Measurements from ENCODE around the gene SLC22A23.

SLC22A23 gene

DNA sequence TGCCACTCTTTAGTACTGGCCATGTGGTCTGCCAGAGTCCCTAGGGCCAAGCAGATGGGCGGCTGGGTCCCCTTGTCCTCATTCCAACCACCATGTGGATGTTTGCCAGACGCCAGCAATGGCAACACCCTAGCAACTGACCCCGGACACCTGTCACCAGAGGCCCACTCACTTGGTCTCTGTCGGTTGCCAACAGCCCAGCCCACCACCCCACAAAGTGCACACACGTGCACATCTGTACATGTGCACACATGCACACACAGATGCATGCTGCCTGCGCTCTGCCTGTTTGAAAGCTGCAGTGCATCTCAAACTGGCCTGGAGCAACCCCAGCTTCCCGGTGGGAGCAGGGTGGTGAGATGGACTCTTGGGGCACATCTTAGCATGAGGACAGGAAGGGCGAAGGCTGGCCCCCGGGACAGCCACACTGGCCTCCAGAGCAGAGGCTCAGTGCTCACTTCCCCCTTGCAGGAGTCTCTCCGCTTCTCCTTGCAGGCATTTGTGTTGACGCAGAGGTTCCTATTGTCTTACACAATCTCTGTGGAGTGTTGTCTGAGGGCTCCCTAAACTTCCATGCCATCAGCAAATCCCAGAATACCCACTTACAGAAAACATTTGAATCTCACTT is 144.1 kb downstream of the SLC22A23 start:
- TF ChIP-seq TAF1 (IDR thresholded peaks at IDR 0.05; ENCODE audit: borderline replicate concordance, low read depth, low read length) (no peak), POLR2AphosphoS5 (IDR thresholded peaks at IDR 0.05; ENCODE audit: low read depth, low read length) (no peak), POLR2A (IDR thresholded peaks at IDR 0.05; ENCODE audit: low read depth, low read length) (no peak)
- DNase-seq (ENCODE audit: insufficient read length) (no peak), FAIRE-seq (no peak)

DNA sequence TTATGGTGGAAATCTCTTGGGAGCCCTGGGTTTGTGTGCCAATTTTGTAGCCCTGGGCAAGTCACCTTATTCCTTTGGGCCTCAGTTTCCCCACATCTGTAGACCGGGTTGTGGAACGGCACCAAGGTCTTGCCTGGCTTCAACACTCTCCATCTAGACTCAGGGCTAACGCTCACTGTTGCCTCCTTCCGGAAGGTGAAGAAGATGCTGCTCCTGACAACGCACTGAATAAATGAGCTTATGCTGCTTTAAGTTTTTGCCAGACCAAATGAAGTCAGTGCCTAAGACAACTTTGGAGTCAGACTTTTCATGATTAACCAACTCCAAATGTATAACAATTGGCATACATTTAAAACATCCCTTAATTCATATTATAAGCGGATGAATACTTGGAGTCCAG is 145.0 kb downstream of the SLC22A23 start:
- no peak for FAIRE-seq
- DNase-seq (ENCODE audit: insufficient read length) = no peak

GRCh38 chr6:3310703-3311102 is 146.1 kb downstream of the SLC22A23 start:
- TF ChIP-seq POLR2A (IDR thresholded peaks at IDR 0.05; ENCODE audit: low read depth, low read length) (no peak), POLR2AphosphoS5 (IDR thresholded peaks at IDR 0.05; ENCODE audit: low read depth, low read length) (no peak), TAF1 (IDR thresholded peaks at IDR 0.05; ENCODE audit: borderline replicate concordance, low read depth, low read length) (no peak)
- DNase-seq (ENCODE audit: insufficient read length) (no peak), FAIRE-seq (no peak)

More for the DNA sequence above, 145.0 kb downstream of the SLC22A23 start:
- TF ChIP-seq POLR2AphosphoS5 (IDR thresholded peaks at IDR 0.05; ENCODE audit: low read depth, low read length) = no peak
- TF ChIP-seq TAF1 (IDR thresholded peaks at IDR 0.05; ENCODE audit: borderline replicate concordance, low read depth, low read length) = no peak
- TF ChIP-seq POLR2A (IDR thresholded peaks at IDR 0.05; ENCODE audit: low read depth, low read length) = no peak

GRCh38 chr6:3310051-3310448 is 146.8 kb downstream of the SLC22A23 start:
- no peak for TF ChIP-seq POLR2AphosphoS5 (IDR thresholded peaks at IDR 0.05; ENCODE audit: low read depth, low read length)
- TF ChIP-seq TAF1 (IDR thresholded peaks at IDR 0.05; ENCODE audit: borderline replicate concordance, low read depth, low read length) = no peak
- TF ChIP-seq POLR2A (IDR thresholded peaks at IDR 0.05; ENCODE audit: low read depth, low read length) = no peak
- DNase-seq (ENCODE audit: insufficient read length) (no peak), FAIRE-seq (no peak)

- TF ChIP-seq TAF1 (IDR thresholded peaks at IDR 0.05; ENCODE audit: borderline replicate concordance, low read depth, low read length) (no peak), POLR2A (IDR thresholded peaks at IDR 0.05; ENCODE audit: low read depth, low read length) (no peak), POLR2AphosphoS5 (IDR thresholded peaks at IDR 0.05; ENCODE audit: low read depth, low read length) (no peak)
- DNase-seq (ENCODE audit: insufficient read length) = no peak
- FAIRE-seq = no peak
Measured at GRCh38 chr6:3309391-3310050, 147.3 kb downstream of the SLC22A23 start.

GRCh38 chr6:3308106-3308505 is 148.7 kb downstream of the SLC22A23 start:
- DNase-seq (ENCODE audit: insufficient read length) (no peak), FAIRE-seq (no peak)
- no peak for TF ChIP-seq POLR2A (IDR thresholded peaks at IDR 0.05; ENCODE audit: low read depth, low read length)
- TF ChIP-seq POLR2AphosphoS5 (IDR thresholded peaks at IDR 0.05; ENCODE audit: low read depth, low read length) = no peak

DNA sequence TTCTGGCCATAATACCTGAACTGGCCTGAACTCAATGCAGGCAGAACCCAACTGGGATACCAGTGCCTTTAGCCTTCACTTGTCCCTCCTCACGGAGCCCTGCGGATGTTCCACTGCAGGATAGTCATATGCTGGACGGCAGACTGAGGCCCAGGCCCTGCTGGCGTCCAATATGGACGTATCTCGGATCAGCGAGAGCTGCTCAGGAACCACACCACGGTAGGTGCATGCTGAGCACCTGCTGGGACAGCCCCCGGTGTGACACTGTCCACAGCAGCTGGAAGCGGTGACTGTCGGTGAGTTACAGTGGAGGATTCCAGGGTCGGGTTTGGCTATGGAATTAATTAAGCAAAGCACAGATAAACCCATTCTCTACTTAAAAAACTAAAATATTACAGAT is 149.4 kb downstream of the SLC22A23 start:
- DNase-seq (ENCODE audit: insufficient read length) (no peak), FAIRE-seq (no peak)
- TF ChIP-seq TAF1 (IDR thresholded peaks at IDR 0.05; ENCODE audit: borderline replicate concordance, low read depth, low read length) (no peak), POLR2A (IDR thresholded peaks at IDR 0.05; ENCODE audit: low read depth, low read length) (no peak), POLR2AphosphoS5 (IDR thresholded peaks at IDR 0.05; ENCODE audit: low read depth, low read length) (no peak)

GRCh38 chr6:3306848-3307247 is 150.0 kb downstream of the SLC22A23 start:
- no peak for DNase-seq (ENCODE audit: insufficient read length)
- no peak for FAIRE-seq
- TF ChIP-seq POLR2A (IDR thresholded peaks at IDR 0.05; ENCODE audit: low read depth, low read length) = no peak
- TF ChIP-seq POLR2AphosphoS5 (IDR thresholded peaks at IDR 0.05; ENCODE audit: low read depth, low read length) = no peak
- no peak for TF ChIP-seq TAF1 (IDR thresholded peaks at IDR 0.05; ENCODE audit: borderline replicate concordance, low read depth, low read length)

DNA sequence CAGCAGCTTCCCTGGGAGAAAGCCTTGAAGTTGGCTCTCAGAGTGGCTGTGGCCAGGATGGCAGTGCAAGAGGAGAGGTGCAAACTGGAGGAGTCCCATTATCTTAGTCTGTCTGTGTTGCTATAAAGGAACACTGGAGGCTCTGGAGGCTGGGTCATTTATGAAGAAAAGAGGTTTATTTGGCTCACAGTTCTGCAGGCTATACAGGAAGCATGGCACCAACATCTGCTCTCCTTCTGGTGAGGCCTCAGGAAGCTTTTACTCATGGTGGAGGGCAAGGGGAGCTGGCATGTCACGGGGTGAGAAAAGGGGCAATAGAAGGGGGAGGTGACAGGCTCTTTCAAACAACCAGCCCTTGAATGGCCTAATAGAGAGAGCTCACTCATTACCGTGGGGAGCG is 151.0 kb downstream of the SLC22A23 start:
- TF ChIP-seq POLR2AphosphoS5 (IDR thresholded peaks at IDR 0.05; ENCODE audit: low read depth, low read length) = no peak
- no peak for TF ChIP-seq TAF1 (IDR thresholded peaks at IDR 0.05; ENCODE audit: borderline replicate concordance, low read depth, low read length)
- no peak for TF ChIP-seq POLR2A (IDR thresholded peaks at IDR 0.05; ENCODE audit: low read depth, low read length)
- DNase-seq (ENCODE audit: insufficient read length) (no peak), FAIRE-seq (no peak)

DNA sequence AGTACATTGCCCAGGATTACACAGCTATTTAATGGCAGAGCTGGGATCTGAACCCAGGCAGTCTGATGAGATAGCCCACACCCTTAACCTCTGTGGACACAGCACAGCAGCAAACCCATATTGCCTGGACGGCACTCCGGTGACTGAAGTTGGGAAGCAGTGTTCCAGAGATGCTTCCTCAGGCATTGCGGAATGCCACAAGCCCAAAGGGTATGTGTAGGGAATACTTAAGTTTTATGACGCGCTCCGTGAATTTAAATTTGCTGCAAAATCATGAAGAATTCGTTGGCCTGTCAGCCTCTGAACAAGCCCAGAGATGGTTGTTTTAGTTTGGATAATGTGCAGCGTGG is 151.7 kb downstream of the SLC22A23 start:
- TF ChIP-seq TAF1 (IDR thresholded peaks at IDR 0.05; ENCODE audit: borderline replicate concordance, low read depth, low read length) (no peak), POLR2AphosphoS5 (IDR thresholded peaks at IDR 0.05; ENCODE audit: low read depth, low read length) (no peak), POLR2A (IDR thresholded peaks at IDR 0.05; ENCODE audit: low read depth, low read length) (no peak)
- FAIRE-seq = no peak
- no peak for DNase-seq (ENCODE audit: insufficient read length)

DNA sequence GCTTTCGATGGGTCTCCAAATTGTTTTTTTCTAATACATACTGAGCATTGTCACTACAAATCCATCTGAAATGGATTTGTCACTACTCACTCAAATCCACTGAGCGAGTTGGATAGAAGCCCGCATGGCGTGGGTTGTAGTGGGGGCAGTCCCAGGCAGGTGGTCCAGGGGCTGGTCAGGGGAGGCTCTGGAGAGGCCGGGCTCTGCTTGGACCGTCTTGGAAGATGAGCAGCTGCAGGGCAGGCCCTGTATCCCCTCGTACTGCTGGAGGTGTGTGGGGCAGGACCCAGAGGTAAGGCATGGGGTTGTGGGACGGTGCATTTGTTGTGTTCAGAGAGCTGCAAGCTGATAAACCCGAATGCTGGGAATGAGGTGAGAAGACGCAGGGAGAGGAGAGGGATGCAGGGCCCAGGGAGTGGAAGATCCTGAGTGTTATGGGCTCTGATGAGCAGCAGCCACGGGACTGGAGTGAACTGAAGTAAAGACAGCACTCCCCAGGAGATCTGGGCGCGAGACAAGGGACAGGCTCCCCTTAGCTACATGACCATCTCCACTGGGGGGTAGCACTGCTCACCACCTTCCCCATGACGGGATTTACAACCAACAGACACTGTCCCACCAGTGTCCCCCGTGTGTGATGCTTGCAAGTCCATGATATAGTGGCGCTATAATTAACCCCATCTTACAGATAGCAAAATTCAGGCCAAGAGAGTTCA is 152.2 kb downstream of the SLC22A23 start:
- DNase-seq (ENCODE audit: insufficient read length) (no peak), FAIRE-seq (no peak)
- TF ChIP-seq POLR2A (IDR thresholded peaks at IDR 0.05; ENCODE audit: low read depth, low read length) (no peak), POLR2AphosphoS5 (IDR thresholded peaks at IDR 0.05; ENCODE audit: low read depth, low read length) (no peak), TAF1 (IDR thresholded peaks at IDR 0.05; ENCODE audit: borderline replicate concordance, low read depth, low read length) (no peak)

Data from GM12892 (cell line).